D721Med (cell line): ENCODE data around the gene ANKRD23.
"Not testable (repeated sequence)": the region's sequence is repeated elsewhere in the genome, so short reads cannot be mapped to it uniquely, and the experiment has no call there.

ENCODE experiments used
- DNase-seq: peaks from one replicate; pipeline ENCODE4 v3.0.0; 2011; ENCODE audit warnings: low spot score; ENCODE audit not compliant: insufficient read length
- FAIRE-seq: peaks from 2 replicates; lab custom pipeline; 2011; peaks lifted over from hg19 to GRCh38; lab: Jason Lieb, UNC
- CTCF ChIP-seq: IDR thresholded peaks from 2 replicates; pipeline ENCODE4 v1.5.1; 2012; ENCODE audit warnings: mild to moderate bottlenecking, control low read depth; ENCODE audit not compliant: insufficient read depth; ENCODE audit errors: missing control alignments

ANKRD23 gene

GRCh38 chr2:96798733-96799622 lies 44.8 kb downstream of the ANKRD23 start:
- DNase-seq (no peak), FAIRE-seq (no peak)
- no peak for TF ChIP-seq CTCF

GRCh38 chr2:96797066-96797625 lies 46.7 kb downstream of the ANKRD23 start:
- TF ChIP-seq CTCF = no peak
- DNase-seq (no peak), FAIRE-seq (no peak)

- not testable (repeated sequence) for FAIRE-seq, DNase-seq
Measured at GRCh38 chr2:96796497-96796896, 47.3 kb downstream of the ANKRD23 start.

GRCh38 chr2:96795076-96795475 lies 48.7 kb downstream of the ANKRD23 start:
- DNase-seq = no peak
- no peak for FAIRE-seq
- TF ChIP-seq CTCF = no peak

GRCh38 chr2:96792772-96793749 lies 50.8 kb downstream of the ANKRD23 start:
- FAIRE-seq (no peak), DNase-seq (no peak)
- TF ChIP-seq CTCF = no peak

GRCh38 chr2:96789245-96789617 lies 54.6 kb downstream of the ANKRD23 start:
- FAIRE-seq = no peak
- TF ChIP-seq CTCF = no peak
- DNase-seq = no peak
